Epithelial cell of proximal tubule (primary cell): ENCODE results near the gene KRT83. TPM values are rescaled to one million over a fixed set of nuclear protein-coding genes. Genes with fewer than 3 reads are reported as not detected.

Experiments
- DNase-seq: peaks from one replicate; pipeline ENCODE4 v3.0.0-alpha.2; 2011; ENCODE audit warnings: low read depth
- H3K4me3 ChIP-seq: 2 replicates; pipeline ENCODE4 v1.5.1; 2011; ENCODE audit warnings: low read depth, mild to moderate bottlenecking, low read length
- CTCF ChIP-seq: conservative IDR thresholded peaks from 2 replicates; pipeline ENCODE4 v1.5.1; 2012; ENCODE audit warnings: low read depth, mild to moderate bottlenecking, low read length
- total RNA-seq: library from RNA; depleted of rRNA; stranded (reverse); fragments of >200 nt; gene quantifications from 2 replicates; pipeline ENCODE4 v1.2.3, GENCODE V29; 2015

KRT83 gene
- total RNA-seq, 1 donor from 2014 or later, result not detected

DNA sequence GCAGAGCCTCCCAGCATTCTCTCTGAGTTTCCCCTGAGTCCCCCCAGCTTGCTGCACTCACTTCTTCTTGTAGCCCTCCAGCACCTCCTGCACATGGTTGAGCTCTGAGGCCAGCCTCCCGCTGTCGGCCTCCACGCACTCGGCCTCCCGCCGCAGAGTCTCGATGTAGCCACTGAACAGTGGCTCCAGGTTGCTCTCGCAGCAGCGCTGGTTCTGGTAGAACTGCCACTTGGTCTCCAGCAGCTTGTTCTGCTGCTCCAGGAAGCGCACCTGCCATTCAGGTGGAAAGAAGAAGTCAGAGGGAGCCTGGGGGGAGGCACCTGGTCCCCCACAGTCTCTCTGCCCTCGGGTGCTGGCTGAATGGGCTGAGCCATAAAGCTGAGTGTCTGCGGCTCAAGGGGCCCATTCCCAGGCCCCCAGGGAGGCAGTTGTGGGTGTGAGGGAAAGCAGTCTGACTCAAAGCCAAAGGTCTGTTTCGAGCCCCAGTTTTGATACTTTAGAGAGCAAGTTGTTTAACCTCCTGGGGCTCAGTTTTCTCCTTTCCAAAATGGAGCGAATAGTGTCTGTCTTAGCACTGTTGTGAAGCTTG is 43.8 kb upstream of the KRT83 start:
- TF ChIP-seq CTCF, result no peak
- no peak for DNase-seq
- no peak overlapping the region for H3K4me3 ChIP-seq

GRCh38 chr12:52364061-52364460 is 42.9 kb upstream of the KRT83 start:
- DNase-seq, result no peak
- no peak for TF ChIP-seq CTCF
- H3K4me3 ChIP-seq, result no peak overlapping the region

DNA sequence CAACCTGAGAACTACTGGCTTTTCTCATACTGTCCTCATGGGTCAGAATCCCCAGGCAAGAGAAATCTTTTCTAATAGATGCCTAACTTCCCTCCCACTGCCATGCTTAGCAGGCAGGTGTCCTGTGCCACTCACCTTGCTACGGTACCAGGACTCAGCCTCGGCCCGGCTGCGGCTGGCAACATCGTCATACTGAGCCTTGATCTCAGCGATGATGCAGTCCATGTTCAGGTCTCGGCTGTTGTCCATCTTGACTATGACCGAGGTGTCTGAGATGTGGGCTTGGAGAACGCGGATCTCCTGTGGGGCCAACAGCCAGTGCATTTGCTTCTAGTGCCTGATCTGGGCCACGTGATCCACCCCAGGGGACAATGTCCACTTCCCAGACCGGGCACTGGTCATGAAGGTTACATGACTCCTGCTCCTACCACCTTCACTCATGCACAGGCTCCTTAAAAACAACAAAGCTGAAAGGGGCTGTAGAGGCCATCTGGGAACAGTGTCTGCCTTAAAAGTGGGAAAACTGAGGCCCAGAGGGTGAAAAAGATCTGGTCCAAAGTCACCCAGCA is 42.0 kb upstream of the KRT83 start:
- no peak for TF ChIP-seq CTCF
- DNase-seq, result no peak
- H3K4me3 ChIP-seq, result no peak overlapping the region

DNA sequence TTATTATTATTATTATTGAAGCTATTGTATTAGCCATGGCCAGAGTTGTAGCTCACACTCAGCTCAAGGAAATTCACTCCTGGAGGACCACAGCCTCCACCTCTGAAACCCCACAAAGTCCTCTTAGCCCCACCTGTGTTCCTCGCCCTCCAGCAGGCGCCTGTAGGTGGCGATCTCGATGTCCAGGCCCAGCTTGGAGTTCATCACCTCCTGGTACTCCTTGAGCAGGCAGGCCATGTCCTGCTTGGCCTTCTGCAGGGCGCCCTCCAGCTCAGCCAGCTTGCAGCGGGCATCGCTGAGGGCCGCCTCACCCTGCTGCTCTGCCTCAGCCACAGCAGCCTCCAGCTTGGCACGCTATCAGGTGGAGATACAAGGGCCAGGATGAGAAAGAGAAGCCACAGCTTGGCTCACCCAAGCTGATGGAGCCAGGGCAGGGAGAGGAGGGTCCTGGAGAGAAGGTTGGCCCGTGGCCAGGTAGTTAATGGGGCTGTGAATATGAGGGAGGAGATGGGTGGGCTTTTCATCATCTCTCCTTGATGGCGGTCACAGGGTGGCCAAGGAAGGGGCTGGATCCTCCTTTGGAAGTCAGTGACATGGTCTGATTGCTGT is 41.0 kb upstream of the KRT83 start:
- DNase-seq, result no peak
- peak; percentile 45 for TF ChIP-seq CTCF
- no peak overlapping the region for H3K4me3 ChIP-seq

DNA sequence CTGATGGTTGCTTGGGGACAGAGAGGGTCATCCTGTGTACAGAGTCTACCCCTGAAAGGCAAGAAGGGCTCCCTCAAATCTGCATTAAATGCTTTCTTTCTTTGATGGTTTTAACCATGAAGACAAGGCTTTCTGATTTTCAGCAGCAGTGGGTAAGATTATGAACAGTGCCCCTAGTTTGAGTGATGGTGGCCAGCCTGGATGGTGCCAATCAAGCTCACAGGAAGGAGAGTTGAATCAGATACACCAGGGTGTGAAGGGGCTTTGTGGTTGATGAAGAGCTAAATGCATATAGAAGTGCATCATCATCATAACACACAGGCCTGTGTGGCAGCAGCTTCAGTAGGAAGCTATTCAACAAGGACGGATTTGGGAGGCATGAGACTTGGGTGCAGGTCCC is 40.4 kb upstream of the KRT83 start:
- no peak for DNase-seq
- no peak for TF ChIP-seq CTCF
- H3K4me3 ChIP-seq, result no peak overlapping the region

DNA sequence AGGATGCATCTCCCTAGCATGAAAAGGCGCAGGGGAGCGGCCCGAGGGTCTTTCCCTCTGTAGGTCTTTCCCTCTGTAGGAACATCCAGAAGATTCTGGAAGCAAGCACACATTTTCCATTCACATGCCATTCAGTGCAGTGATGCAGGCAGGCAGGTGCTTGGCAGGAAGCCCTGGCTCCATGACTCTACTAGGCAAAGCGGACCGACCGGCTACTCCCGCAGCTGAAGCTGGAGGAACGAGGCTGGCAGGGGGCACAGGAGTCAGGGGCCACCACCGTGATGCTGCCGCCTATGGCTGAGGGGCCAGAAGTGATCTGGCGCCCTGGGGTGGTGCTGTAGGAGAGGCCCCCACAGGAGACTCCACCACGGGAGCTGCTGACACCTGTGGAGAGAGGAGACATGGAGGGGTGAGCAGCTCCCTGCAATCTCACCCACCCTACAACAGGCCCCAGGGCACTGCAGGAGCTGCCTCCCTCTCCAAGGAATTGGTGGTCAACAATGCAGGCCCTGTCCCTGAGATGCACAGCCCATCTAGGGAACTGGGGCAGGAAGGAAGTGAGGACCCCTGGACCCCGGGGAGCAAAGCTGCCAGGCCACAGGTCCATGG is 39.6 kb upstream of the KRT83 start:
- H3K4me3 ChIP-seq, result no peak overlapping the region
- no peak for TF ChIP-seq CTCF
- DNase-seq, result no peak
